A549 (cell line): Measurements from ENCODE around the gene TTBK2.

Source experiments
- RARB ChIP-seq: fragments of 250-450 bp; sonication (Bioruptor Pico); IDR thresholded peaks from 2 replicates; pipeline ENCODE4 v1.8.0; 2021; ENCODE audit warnings: mild to moderate bottlenecking, moderate library complexity
- TF ChIP-seq, protein P1 (sequence below): IDR thresholded peaks from 2 replicates; pipeline ENCODE4 v1.6.1; 2012
- TF ChIP-seq, protein P2 (sequence below): fragments of >200 bp; sonication (Bioruptor Twin); formaldehyde crosslinking; IDR thresholded peaks from 3 replicates; pipeline ENCODE4 v1.5.1; 2016

DNA sequence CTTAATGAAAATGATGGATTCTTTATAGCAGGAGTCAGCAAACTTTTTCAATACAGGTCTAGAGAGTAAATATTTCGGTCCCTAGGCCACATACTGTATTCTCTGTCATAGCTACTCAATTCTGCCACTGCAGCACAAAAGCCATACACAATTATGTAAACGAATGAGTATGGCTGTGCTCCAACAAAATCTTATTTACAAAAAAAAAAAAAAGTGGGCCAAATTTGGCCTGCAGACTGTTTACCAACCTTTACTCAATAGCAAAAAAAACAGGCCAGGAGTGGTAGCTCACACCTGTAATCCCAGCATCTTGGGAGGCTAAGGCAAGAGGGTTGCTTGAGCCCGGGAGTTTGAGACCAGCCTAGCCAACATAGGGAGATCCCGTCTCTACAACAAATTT, 41.1 kb downstream of the TTBK2 start:
- TF ChIP-seq RARB = no peak
- TF ChIP-seq, protein P1, sequence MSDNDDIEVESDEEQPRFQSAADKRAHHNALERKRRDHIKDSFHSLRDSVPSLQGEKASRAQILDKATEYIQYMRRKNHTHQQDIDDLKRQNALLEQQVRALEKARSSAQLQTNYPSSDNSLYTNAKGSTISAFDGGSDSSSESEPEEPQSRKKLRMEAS = no peak
- TF ChIP-seq, protein P2, sequence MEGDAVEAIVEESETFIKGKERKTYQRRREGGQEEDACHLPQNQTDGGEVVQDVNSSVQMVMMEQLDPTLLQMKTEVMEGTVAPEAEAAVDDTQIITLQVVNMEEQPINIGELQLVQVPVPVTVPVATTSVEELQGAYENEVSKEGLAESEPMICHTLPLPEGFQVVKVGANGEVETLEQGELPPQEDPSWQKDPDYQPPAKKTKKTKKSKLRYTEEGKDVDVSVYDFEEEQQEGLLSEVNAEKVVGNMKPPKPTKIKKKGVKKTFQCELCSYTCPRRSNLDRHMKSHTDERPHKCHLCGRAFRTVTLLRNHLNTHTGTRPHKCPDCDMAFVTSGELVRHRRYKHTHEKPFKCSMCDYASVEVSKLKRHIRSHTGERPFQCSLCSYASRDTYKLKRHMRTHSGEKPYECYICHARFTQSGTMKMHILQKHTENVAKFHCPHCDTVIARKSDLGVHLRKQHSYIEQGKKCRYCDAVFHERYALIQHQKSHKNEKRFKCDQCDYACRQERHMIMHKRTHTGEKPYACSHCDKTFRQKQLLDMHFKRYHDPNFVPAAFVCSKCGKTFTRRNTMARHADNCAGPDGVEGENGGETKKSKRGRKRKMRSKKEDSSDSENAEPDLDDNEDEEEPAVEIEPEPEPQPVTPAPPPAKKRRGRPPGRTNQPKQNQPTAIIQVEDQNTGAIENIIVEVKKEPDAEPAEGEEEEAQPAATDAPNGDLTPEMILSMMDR = no peak
